GM19025 (cell line): Measurements from ENCODE around the gene KRTAP5-6.
"Not testable (repeated sequence)": the region's sequence is repeated elsewhere in the genome, so short reads cannot be mapped to it uniquely, and the experiment has no call there.

ENCODE experiments used
- ATAC-seq: cut with Tn5 transposase; IDR thresholded peaks from one replicate; pipeline ENCODE4 v1.9.1; 2021; ENCODE audit warnings: mild to moderate bottlenecking, low read depth, moderate library complexity; ENCODE audit not compliant: unreplicated experiment

KRTAP5-6 gene

DNA sequence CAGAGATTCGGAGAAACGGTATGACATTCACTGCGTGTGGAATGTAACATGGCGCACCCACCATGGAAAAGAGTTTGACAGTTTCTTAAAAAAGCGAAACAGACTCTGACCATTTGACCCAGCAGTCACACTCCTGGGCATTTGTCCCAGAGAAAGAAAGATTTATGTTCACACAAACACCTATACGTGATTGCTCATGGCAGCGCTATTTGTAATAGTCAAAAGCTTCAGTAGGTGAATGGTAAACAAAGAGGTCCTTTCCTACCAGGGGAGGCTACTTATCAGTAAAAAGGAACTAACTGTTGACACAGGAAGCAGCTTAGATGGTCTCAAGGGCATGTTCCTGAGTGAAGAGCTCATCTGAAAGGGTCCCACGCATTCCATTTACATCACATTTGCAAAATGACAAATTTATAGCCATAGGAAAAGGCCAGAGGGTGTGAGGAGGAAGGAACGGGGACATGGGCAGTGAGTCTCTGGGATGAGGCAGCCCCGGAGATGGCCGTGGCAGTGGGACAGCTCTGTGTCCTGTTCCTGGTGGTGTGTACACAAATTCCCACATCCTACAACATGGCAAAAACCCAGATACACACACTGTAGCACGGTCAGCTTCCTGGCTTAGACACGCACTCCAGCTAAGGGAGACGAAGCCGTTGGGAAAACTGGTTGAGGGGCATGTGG lies 14.6 kb upstream of the KRTAP5-6 start:
- no peak for ATAC-seq

DNA sequence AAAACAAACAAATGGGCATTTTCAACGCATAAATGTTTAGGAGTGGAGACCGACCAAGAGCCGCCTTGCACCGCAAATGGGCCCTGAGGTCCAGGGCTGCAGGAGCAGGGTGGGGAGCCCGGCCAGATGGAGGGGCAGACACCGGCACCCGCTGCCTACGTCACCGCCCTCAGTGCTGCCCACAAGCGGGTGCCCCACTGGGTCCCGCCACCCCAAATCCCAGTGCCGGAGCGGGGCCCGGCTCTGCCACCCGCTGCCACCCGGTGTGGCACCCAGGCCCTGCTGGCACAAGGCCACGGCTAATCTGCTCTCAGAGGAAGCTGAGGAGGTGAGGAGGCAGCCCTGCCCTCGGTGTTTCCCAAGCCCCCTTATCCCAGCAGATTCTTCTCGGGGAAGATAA lies 13.8 kb upstream of the KRTAP5-6 start:
- not testable (repeated sequence) for ATAC-seq

DNA sequence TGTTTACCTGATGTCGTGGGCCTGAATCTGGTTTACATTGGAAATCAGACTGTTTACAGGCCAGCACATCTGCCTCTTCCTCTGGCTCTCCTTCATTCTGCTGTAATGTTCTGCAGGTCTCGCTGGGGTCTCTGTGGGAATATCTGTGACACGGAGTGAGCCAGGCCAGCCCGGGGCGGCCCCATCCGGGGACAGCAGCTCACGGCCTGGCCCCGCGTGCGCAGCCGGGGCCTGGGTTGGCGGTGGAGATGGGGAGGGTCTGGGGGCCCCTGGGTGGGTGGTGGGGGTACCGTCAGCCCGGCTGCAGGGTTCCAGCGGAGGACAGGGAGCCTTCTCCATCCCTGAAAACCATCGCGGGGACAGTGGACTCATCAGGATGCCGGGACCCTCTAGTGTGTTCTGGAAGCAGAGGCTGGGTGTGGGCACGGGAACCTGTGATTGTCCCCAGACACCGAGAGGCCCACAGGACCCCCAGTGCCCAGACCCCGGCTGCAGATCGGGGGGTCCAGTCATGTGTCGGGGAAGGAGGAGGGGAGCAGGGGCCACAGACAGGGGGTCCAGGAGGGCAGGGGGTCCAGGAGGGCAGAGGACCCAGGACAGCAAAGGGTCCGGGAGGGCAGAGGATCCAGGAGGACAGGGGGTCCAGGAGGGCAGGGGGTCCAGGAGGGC lies 13.0 kb upstream of the KRTAP5-6 start:
- not testable (repeated sequence) for ATAC-seq

DNA sequence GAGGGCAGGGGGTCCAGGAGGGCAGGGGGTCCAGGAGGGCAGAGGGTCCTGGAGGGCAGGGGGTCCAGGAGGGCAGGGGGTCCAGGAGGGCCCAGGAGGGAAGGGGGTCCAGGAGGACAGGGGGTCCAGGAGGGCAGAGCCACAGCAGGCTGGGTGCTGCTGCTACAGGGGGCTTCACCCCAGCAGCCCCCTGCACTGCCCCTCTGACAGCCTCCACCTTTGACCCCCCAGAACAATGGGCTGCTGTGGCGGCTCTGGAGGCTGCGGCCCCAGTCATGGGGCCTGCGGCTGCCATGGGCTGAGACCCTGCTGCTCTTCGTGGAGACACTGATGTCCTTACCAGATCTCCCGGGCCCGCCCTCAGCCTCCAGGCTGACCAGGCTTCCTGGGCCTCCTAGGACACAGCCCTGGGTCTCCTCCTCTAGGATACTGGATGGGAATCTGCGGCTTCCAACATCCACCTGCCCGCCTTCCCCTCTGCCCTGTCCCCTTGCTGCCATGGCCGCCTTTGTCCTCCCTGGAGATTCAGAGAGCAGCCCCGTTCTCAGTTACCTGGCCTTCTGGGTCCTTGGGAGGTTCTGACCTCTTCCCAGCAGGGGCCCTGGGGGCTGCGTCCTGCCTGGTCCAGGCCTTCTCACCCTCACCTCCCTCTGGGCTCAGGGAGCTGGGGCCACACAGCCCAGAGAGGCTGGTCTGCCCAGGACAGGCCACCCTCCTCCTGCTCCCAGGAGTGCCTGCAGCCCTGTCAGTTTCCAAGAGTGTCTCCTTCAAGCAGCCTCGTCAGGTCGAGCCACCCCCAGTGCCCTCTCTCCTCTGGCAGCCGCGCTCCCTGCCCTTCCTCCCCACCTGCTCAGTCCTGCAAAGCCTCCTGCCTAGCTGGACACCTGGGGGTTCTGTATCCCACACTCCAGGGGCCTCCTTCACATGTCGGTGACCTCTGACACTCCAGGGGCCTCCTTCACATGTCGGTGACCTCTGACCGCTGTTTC lies 11.8 kb upstream of the KRTAP5-6 start:
- ATAC-seq = not testable (repeated sequence)

DNA sequence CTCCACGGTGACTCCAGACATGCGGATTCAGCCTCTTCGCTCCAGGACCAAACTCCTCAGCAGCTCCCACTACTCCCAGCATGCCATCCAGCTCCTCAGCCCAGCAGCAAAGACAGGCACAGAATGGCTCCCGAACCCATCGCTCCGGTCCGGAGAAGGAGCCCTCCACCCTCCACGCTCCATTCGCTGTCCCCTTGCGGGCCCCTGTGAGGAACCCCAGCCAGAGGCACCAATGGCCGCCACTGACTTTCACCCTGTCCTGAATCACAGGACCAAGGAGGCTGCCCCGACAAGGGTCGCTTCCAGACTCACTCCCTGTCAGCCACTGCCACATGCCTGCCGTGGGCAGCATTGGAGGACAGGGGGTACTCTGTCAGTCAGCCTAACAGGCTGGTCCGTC lies 10.8 kb upstream of the KRTAP5-6 start:
- ATAC-seq = not testable (repeated sequence)

DNA sequence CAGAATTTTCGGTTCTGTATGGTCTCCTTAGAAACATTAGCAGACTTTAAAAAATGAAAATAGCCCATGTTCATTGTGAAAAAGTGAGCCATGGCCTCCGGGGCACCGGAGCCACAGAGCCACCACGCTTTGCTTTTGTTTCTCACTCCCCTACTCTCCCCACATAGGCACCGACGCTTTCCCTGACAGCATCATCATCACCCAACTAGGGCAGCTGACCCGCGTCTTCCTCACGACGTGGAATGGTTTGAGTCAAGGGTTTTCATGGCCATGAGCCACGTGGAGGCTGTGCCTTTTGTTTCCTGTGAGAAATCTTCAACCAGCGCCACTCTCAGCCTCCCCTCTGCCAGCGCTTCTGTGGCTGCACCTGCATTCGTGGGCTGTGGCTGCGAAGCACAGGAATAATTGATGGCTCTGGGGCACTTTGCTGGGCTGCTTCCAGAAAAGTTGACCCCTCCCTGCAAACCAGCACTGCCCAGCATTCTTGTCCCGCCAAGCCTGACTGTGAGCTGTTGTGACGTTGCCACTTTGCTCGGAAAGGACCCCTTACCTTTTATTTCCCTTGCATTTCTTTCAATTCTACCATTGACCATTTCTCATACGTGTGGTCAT lies 8.6 kb upstream of the KRTAP5-6 start:
- not testable (repeated sequence) for ATAC-seq

DNA sequence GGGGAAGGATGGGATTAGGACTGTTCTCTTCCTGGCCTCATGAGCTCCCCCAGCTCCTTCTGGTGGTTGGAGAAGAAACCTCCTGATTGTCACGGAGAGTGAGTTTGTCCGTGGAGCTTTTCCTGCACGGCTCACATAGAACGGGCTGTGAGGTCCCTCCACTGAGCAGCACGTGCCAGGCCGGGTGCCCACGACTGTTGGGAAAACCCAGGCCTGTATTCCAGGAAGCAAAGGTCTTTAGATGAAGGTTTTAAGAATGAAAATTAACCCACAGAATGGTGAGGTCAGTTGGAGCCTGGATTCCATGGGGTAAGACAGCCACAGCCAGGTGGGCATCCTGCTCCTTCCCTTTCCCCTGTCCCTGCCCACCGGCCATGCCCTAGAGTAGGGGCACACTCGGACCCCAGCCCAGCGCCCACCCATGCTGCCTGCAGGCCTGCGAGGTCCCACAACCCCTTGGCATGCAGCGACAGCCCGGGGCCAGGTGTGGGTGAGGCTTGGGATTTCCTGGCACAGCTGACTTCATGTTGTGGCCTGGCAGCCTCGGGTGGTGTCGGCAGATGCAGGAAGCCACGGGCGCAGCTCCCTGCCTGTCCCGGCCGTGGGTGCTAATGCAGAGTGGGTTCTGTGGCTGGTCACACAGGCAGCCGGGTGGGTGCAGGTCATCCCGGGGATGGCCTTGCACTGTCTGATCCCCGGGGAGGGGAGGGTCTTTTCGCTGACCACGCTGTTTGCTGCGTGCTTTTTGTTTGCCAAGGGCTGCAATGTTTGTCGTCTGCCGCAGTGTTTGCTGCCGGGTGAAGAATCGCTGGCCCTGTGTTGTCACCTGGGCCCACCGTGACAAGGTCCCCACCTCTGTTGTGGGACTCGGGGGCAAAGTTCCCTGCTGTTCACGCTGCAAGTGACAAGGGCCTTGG lies 7.5 kb upstream of the KRTAP5-6 start:
- not testable (repeated sequence) for ATAC-seq

DNA sequence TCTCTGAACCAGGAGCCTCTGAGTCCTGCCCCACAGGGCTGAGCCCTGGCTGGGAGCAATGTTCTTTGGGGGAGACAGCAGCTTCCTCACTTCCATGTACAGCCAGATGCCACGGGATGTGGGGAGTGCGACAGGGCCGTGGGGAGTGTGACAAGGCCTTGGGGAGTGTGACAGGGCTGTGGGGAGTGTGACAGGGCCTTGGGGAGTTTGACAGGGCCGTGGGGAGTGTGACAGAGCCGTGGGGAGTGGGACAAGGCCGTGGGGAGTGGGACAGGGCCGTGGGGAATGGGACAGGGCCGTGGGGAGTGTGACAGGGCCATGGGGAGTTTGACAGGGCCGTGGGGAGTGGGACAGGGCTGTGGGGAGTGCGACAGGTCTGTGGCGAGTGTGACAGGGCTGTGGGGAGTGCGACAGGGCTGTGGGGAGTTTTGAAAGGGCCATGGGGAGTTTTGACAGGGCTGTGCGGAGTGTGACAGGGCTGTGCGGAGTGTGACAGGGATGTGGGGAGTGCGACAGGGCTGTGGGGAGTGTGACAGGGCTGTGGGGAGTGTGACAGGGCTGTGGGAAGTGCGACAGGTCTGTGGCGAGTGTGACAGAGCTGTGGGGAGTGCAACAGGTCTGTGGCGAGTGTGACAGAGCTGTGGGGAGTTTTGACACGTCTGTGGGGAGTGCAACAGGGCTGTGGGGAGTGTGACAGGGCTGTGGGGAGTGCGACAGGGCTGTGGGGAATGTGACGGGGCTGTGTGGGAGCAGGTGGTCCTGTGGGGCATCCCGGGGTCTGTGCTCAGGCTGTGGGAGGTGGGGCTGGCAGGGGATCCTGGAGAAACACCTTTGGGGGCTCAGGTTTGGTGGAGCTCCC lies 6.6 kb upstream of the KRTAP5-6 start:
- ATAC-seq = no peak

DNA sequence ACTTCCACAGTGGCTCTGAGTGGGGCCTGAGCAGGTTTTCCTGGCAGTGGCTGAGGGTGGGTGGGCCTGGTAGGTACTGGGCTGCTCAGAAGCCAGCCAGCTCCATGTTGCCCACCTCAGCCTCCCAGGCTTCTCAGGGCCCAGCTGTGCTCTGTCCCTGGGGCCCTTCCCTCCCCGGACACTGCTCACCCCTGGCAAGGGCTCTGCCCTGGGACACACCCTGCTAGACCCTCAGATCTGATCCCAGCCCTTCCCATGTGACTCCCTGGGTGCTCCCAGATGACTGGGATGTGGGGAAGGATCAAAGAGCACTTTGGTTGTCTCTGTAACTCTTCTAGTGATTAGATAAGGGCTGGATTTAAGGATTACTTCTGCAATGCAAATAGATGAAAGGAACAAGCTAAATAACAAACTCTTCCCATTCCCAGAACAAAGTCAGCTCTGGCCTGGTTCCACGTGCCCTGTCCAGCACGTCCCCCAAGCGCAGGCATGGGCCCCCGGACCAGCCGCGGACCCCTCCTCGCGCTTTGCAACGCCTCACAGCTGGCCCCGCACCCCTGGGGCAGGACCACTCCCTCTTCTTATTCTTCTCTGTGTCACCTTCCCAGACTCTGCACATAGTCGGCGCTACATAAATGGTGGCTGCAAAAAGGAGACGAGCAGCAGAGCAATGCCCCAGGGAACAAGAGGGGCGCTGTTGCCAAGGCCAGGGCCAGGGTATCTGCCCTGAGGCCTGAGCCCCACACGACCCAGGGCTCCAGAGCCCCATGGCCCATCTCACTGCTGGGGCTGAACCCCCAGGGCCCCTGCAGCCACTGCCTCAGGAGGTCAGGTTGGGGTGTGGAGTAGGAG lies 5.7 kb upstream of the KRTAP5-6 start:
- no peak for ATAC-seq

DNA sequence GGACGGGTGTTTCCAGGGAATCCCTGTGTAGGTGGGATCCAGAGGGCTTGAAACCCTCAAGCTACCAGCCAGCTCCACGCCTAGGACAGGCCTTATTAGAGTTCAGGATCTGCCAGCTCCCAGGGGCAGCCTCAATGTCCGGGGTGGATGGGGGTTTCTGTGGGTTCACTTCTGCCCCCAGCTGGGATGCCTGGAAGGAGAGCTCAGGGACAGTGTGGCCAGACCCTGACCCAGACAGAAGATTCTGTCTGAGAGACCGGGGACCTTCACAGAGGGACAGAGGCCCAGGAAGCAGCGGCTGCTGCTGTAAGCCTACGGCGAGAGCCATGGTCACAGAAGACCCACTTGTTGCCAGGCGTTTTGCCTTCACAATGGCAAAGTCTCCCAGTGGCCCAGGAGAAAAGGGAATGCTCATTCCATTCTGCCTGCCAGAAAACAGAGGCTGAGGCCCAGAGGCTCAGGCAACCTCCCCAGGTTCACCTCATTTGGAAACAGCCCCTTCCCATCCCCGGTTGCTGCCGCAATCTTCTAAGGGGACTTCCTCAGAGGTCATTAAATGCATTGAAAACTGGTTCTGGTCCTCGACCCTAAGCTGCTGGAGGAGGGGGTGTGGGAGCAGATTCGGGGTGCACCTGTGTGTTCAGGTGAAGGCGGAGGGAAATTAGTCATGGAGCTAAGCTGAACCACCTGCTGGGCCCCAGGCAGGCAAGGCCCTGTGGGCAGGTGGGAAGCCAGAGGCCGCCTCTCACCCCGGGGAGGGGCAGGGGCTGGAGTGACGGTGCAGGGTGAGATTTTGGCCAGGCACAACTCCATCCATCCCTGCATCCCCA lies 4.9 kb upstream of the KRTAP5-6 start:
- ATAC-seq = no peak

DNA sequence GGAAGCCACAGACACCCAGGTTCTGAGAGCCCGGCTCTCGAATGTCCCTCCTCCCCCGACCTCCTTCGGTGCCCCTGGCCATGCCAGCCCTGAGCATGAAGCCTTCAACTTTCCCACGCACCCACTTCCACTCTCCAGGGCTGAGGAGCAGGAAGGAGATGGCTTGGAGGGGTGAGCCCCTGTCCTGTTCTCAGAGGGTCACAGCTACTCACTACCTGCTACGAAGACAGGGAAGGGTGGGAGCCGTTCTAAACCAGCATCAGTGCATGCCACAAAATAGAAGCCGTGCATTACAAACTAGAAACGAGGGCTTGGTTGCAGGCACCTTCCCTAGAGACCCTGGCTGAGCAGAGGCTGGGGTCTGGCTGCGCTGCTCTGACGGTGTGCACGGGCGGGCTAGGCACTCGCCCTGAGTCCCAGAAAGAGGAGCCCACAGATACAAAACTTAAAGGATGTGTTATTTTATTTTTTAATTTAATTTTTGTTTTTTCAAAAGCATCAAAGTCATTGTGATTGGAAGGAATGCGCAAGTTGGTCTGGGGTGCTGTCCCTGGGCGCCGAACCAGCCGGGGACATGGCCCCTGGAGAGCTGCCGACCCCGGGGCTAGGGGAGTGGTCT lies 4.2 kb upstream of the KRTAP5-6 start:
- ATAC-seq = no peak

DNA sequence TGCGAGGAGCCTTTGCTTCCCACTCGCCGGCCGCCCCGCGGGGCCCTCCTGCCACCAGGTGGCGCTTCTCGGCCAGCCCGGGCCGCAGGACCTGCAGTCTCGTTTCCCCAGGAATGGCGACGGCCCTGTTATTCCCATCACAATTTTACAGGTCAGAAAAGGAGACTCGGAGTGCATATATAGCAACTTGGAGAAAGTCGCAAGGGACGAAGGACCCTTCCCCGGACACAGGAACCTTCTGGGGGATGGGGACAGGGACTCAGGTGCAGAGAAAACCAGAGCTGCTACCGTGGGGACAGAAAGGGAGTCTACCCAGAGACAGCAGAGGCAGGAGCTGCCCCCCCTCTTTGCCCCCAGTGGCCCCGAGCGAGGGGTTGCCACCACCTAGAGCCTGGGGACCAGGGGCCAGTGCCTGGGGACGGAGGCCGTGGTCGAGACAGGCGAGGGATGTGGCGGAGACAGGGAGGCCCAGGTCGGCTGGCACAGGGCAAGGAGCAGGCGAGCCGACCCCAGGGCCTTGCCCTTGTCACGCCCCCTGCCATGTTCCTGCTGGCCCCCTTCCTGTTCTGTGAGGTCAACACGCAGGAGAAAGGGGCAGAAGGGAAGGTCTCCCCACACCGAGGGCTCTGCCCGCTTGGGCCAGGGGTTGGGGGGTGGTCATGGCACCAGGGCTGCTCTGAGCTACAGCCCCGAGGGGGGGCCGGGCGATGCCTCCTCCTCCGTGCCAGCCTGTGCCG lies 3.5 kb upstream of the KRTAP5-6 start:
- ATAC-seq = no peak

DNA sequence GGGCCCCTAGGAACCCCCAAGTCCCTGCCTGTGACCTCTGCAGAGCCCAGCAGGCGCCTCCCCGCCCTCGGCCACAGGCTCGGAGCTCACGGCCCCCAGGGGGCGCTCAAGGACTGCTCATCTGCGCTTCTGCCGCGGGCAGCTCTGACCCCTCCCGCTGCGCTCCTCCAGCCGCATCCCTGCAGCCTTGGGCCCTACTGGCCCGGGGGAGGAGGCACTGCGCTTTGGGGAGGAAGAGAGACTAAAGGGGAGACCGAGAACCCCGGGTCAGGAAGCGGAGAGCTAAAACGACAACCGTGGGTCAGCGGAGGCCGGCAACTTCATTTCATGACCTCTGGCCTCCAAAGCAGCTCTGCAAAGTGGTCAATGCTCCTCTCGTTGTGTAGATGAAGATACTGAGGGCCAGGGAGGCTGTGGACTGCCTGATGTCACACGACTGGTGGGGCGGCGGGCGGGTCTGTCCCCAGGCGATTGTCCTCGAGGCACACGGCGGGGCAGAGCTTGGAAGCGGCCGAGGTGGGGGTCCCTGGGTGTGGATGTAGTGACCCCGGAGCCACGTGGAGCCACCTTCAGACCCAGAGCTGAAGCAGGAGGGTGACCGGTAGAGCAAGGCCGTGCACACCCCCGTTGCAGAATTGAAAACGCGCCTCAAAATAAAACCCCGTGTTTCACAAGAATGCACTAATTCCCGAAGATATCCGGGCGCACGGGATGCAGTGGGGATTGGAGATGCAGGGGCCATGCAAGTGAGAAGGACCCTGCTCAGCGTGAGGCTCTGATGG lies 2.7 kb upstream of the KRTAP5-6 start:
- peak; percentile 49 for ATAC-seq

DNA sequence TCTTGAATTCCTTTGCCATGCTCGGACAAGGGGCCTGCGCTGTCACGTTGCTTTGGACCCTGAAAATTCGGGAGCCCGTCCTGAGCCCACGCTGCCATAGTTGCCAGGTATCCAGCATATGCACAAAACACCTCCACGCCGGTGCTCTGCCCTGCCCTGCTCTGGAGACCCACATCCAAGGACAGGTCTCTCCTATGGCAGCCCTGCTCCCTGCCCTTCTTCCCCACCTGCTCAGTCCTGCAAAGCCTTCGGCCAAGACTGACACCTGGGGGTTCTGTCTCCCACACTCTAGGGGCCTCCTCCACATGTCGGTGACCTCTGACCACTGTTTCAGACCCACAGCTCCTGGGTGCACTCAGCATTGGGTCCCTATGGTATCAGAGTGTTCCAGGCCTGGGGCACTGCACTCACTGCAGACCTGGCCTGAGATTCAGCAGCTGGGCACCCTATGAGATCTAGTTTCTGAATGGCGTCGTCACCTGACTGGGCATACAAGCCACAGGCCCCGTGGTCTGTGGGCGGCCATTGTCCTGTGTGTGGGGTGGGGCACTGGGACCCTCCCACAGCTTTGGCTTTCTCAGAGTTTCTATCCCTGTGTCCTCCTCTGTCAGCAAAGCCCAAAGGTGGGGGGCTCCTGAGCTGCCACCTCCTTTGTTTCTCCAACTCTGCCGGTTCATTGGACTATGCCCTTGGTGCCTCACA lies 2.0 kb upstream of the KRTAP5-6 start:
- ATAC-seq = no peak
